Activated T-cell treated with anti-CD3 and anti-CD28 coated beads, Interleukin-2, amount 50 U/mL, for 24 hours (primary cell): Measurements from ENCODE around the gene SCFD2.
"Not testable (repeated sequence)": the region's sequence is repeated elsewhere in the genome, so short reads cannot be mapped to it uniquely, and the experiment has no call there.

Experiments used
- DNase-seq: peaks from one replicate; pipeline ENCODE4 v3.0.0-alpha.2; 2020
- H3K27ac Mint-ChIP-seq: 2 replicates; pipeline ENCODE4 v1.8.0; 2020; ENCODE audit warnings: mild to moderate bottlenecking, mixed read lengths
- H3K27me3 Mint-ChIP-seq: 2 replicates; pipeline ENCODE4 v1.8.0; 2020; ENCODE audit warnings: mixed read lengths
- H3K36me3 Mint-ChIP-seq: 2 replicates; pipeline ENCODE4 v1.8.0; 2020; ENCODE audit warnings: low read depth, mixed read lengths
- H3K4me1 Mint-ChIP-seq: 2 replicates; pipeline ENCODE4 v1.8.0; 2020; ENCODE audit warnings: low read depth, mixed read lengths
- H3K4me3 Mint-ChIP-seq: 2 replicates; pipeline ENCODE4 v1.8.0; 2020; ENCODE audit warnings: mild to moderate bottlenecking, moderate library complexity, mixed read lengths
- H3K9me3 Mint-ChIP-seq: 2 replicates; pipeline ENCODE4 v1.8.0; 2020; ENCODE audit warnings: mixed read lengths

The SCFD2 gene

GRCh38 chr4:53361451-53361850 lies 4.4 kb downstream of the SCFD2 start:
- Mint-ChIP-seq H3K27me3 (no peaks in the 10 kb centered on the region), H3K36me3 (peaks cover 63% of the 10 kb centered on the region), H3K4me1 (peaks cover 49% of the 10 kb centered on the region), H3K9me3 (no peaks in the 10 kb centered on the region), H3K4me3 (no peak overlapping the region), H3K27ac (no peak overlapping the region)
- DNase-seq, result no peak

- Mint-ChIP-seq H3K36me3 (peaks cover 74% of the 10 kb centered on the region), H3K4me3 (no peak overlapping the region), H3K9me3 (no peaks in the 10 kb centered on the region), H3K27me3 (no peaks in the 10 kb centered on the region), H3K27ac (no peak overlapping the region), H3K4me1 (peaks cover 30% of the 10 kb centered on the region)
- no peak for DNase-seq
Observed at GRCh38 chr4:53355930-53356521, 9.8 kb downstream of the SCFD2 start.

- H3K27me3 Mint-ChIP-seq, result no peaks in the 10 kb centered on the region
- no peaks in the 10 kb centered on the region for H3K9me3 Mint-ChIP-seq
- H3K4me3 Mint-ChIP-seq, result no peak overlapping the region
- H3K4me1 Mint-ChIP-seq, result peaks cover 13% of the 10 kb centered on the region
- H3K36me3 Mint-ChIP-seq, result peaks cover 76% of the 10 kb centered on the region
- H3K27ac Mint-ChIP-seq, result no peak overlapping the region
- no peak for DNase-seq
Observed at GRCh38 chr4:53354012-53354722, 11.7 kb downstream of the SCFD2 start.

DNA sequence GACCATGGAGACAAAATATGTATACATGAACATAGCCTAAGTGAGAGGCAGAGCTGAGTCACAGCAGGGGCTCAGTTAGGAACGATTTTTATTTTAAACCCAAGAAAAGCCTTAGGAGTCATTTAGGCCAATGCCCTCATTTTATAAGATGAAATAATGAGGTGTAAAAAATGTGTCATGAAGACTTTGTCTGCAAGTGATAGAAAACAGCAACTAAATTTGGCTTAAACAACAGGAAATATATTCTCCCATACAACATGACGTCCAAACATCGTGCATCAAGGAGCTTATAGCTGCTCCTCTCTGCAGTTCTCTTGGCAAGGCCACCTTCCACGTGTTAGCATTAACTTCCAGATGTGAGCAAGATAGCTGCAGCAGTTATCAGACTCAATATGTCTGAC lies 16.8 kb downstream of the SCFD2 start:
- Mint-ChIP-seq H3K36me3 (peaks cover 87% of the 10 kb centered on the region), H3K27ac (no peak overlapping the region), H3K9me3 (peaks cover 5% of the 10 kb centered on the region), H3K4me1 (peaks cover 1% of the 10 kb centered on the region), H3K4me3 (no peak overlapping the region), H3K27me3 (no peaks in the 10 kb centered on the region)
- no peak for DNase-seq

GRCh38 chr4:53348046-53348445 lies 17.8 kb downstream of the SCFD2 start:
- Mint-ChIP-seq H3K4me1 (peaks cover 4% of the 10 kb centered on the region), H3K27ac (no peak overlapping the region), H3K4me3 (no peak overlapping the region), H3K36me3 (peaks cover 88% of the 10 kb centered on the region), H3K27me3 (no peaks in the 10 kb centered on the region), H3K9me3 (peaks cover 13% of the 10 kb centered on the region)
- no peak for DNase-seq

- Mint-ChIP-seq H3K27ac (no peak overlapping the region), H3K9me3 (peaks cover 16% of the 10 kb centered on the region), H3K4me1 (peaks cover 4% of the 10 kb centered on the region), H3K36me3 (peaks cover 87% of the 10 kb centered on the region), H3K4me3 (no peak overlapping the region), H3K27me3 (no peaks in the 10 kb centered on the region)
- DNase-seq, result no peak
Observed at GRCh38 chr4:53346920-53347852, 18.7 kb downstream of the SCFD2 start.

DNA sequence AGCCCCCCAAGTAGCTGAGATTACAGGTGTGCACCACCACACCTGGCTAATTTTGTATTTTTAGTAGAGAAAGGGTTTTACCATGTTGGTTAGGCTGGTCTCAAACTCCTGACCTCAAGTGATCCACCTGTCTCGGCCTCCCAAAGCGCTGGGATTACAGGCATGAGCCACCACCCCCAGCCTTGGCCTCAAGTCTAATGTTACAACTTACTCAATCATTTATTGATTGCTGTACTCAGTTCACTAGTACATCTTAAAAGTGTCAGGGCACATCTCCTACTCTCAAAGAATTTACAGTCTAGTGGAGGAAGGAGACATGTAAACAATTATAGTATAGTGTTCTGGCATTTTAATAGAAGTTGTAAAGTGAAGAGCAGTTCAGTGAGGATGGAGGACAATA lies 19.5 kb downstream of the SCFD2 start:
- H3K27ac Mint-ChIP-seq, DNase-seq, H3K4me3 Mint-ChIP-seq, H3K4me1 Mint-ChIP-seq, H3K27me3 Mint-ChIP-seq: not testable (repeated sequence)
- H3K36me3 Mint-ChIP-seq, result peaks cover 89% of the 10 kb centered on the region
- H3K9me3 Mint-ChIP-seq, result peaks cover 17% of the 10 kb centered on the region

- peaks cover 89% of the 10 kb centered on the region for H3K36me3 Mint-ChIP-seq
- not testable (repeated sequence) for H3K27me3 Mint-ChIP-seq
- H3K4me1 Mint-ChIP-seq, result peaks cover 12% of the 10 kb centered on the region
Observed at GRCh38 chr4:53340145-53340544, 25.7 kb downstream of the SCFD2 start.

DNA sequence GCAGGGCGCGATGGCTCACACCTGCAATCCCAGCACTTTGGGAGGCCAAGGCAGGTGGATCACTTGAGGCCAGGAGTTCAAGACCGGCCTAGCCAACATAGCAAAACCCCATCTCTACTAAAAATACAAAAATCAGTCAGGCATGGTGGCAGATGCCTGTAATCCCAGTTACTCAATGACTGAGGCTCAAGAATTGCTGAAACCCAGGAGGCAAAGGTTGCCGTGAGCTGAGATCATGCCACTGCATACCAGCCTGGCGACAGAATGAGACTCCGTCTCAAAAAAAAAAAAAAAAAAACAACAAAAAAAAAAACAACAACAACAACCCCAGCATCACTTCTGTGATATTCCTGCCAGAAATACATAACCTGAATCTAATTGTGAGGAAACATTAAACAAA lies 30.9 kb downstream of the SCFD2 start:
- H3K4me1 Mint-ChIP-seq, DNase-seq, H3K27ac Mint-ChIP-seq, H3K4me3 Mint-ChIP-seq, H3K9me3 Mint-ChIP-seq, H3K27me3 Mint-ChIP-seq: not testable (repeated sequence)
- H3K36me3 Mint-ChIP-seq, result peaks cover 49% of the 10 kb centered on the region

More at GRCh38 chr4:53340145-53340544, 25.7 kb downstream of the SCFD2 start:
- H3K4me3 Mint-ChIP-seq, DNase-seq, H3K27ac Mint-ChIP-seq: not testable (repeated sequence)
- H3K9me3 Mint-ChIP-seq, result peaks cover 21% of the 10 kb centered on the region

GRCh38 chr4:53326535-53326934 lies 39.3 kb downstream of the SCFD2 start:
- no peak overlapping the region for H3K27ac Mint-ChIP-seq

GRCh38 chr4:53322696-53323095 lies 43.2 kb downstream of the SCFD2 start:
- H3K9me3 Mint-ChIP-seq, result no peaks in the 10 kb centered on the region
- peaks cover 25% of the 10 kb centered on the region for H3K36me3 Mint-ChIP-seq
- no peak overlapping the region for H3K4me3 Mint-ChIP-seq
- H3K4me1 Mint-ChIP-seq, result peaks cover 35% of the 10 kb centered on the region
- DNase-seq, result no peak
- H3K27ac Mint-ChIP-seq, result no peak overlapping the region
- no peaks in the 10 kb centered on the region for H3K27me3 Mint-ChIP-seq

More at GRCh38 chr4:53326535-53326934, 39.3 kb downstream of the SCFD2 start:
- H3K36me3 Mint-ChIP-seq, result peaks cover 40% of the 10 kb centered on the region
- H3K27me3 Mint-ChIP-seq, result no peaks in the 10 kb centered on the region
- peaks cover 28% of the 10 kb centered on the region for H3K4me1 Mint-ChIP-seq
- H3K4me3 Mint-ChIP-seq, result no peak overlapping the region
- DNase-seq, result no peak
- H3K9me3 Mint-ChIP-seq, result no peaks in the 10 kb centered on the region

GRCh38 chr4:53321984-53322289 lies 43.9 kb downstream of the SCFD2 start:
- Mint-ChIP-seq H3K27ac (no peak overlapping the region), H3K36me3 (peaks cover 24% of the 10 kb centered on the region), H3K9me3 (no peaks in the 10 kb centered on the region), H3K4me1 (peaks cover 32% of the 10 kb centered on the region), H3K27me3 (no peaks in the 10 kb centered on the region), H3K4me3 (no peak overlapping the region)
- no peak for DNase-seq

DNA sequence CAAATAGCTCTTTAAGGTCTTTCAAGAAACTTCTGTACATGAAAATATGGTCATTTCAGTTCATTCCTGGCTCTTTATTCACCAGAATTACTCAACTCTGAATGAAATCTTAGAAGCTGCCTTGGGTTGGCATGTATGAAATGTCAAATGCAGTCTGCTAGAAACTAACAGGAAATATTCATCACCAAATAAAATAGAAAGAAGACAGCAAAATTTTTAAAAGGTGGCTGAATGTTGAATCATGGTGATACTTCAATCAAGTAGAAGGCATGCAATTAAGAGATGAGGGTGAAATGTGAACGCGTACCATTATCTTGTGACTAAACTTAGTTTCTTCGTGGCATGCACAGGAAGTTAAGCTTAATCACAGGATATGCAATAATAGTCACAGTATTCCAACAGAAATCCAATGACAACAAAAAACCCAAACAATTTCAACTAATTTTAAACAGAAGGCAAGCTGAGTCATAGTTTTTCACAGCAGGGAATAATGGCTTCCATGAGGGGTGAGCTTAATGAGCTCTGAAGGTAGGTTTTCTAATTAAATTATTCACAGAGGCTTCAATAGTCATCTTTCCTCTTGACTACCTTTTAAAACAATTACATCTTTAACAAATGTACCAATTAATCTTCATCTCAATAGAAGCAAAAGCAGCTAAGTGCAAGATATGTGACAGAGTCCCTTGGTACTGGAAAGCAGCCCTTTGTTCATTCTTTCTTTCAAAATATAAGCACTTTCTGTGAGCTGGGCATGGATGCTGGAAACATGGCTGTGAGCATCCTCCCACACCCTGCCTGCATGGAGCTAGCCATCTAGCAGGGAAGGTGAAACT lies 44.5 kb downstream of the SCFD2 start:
- Mint-ChIP-seq H3K27ac (no peak overlapping the region), H3K27me3 (no peaks in the 10 kb centered on the region), H3K36me3 (peaks cover 22% of the 10 kb centered on the region), H3K4me3 (no peak overlapping the region), H3K9me3 (no peaks in the 10 kb centered on the region), H3K4me1 (peaks cover 33% of the 10 kb centered on the region)
- DNase-seq, result no peak

DNA sequence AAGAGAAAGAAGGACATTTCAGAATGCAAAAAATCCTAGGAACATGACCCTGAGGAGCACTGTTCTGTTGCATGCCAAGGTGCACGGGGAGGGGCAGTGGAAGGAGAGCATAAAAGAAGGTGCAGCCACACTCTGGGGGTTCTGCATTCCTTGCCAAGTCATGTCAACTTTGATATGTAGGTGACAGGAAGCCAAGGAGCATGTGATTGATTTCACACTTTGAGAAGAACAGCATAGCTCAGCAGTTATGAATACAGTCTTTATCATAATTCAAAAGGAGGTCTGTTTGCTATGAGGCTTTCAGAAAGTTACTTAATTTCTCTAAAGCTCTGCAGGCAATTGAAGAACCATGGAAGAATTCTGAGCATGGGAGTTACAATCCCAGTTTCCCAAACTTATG lies 50.6 kb downstream of the SCFD2 start:
- peaks cover 26% of the 10 kb centered on the region for H3K4me1 Mint-ChIP-seq
- DNase-seq, result no peak
- H3K27me3 Mint-ChIP-seq, result no peaks in the 10 kb centered on the region
- no peak overlapping the region for H3K4me3 Mint-ChIP-seq
- peaks cover 43% of the 10 kb centered on the region for H3K36me3 Mint-ChIP-seq
- H3K9me3 Mint-ChIP-seq, result no peaks in the 10 kb centered on the region
- no peak overlapping the region for H3K27ac Mint-ChIP-seq
